ENCODE data around the gene MAGT1.
A peak's percentile ranks its signal among the peaks of the same experiment; 100 is the strongest.

Gene MAGT1

DNA sequence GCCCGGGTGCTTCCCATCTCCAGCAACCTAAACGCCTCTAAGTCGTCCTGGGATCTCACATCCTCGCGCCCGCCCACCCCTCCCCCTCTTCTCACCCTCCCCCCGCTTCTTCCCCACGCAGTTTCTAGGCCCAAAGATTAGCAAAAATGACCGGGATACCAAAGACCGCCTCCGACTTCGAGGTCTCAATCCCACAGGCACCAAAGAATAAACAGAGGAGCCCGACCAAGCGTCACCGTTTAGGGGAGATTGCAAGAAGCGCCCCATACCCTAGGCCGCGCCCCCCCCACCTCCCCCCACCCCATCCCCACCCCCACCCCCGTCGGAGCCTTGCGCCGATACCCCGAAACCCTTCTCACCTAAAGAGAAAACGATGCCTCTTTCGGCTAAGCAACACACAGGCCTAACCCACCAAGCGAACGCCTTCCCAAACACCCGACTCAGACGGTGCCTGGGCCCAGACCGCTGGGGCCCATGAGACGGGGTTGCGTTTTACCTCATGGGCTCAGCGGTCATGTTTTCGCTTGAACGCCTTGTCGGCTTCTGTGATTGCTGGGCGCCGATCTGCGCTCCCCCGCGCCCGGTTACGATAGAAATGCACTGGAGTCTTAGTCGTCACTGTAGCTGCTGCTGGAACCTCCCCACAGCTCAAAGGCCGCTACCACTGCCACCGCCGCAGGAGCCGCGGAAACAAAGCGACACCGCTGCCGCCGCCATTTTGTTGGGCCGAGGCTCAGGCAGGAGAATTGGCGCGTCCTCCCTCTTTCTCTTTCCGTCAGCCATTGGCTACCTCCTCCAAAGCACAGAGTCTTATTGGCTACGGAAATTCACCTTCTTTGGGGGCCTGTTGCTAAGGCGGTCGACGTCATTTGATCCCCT is 109.5 kb downstream of the MAGT1 start, which contains the start of gene ATRX:
ATRX (minus strand) TSS at position 731 of the 879 bp plus-strand sequence; CDS start at position 516, 215 bp downstream.
- DNase-seq: peak; percentile 63 to 82
- intact Hi-C loops (cut with DNase I; ENCODE audit: low total_unique reads): no loop called here
- H3K4me1 ChIP-seq: peaks cover 0 to 9% (median 0%) of the 10 kb centered on the region in 4 donors
- H3K27ac ChIP-seq: peak within 1 kb of the TSS; percentile 81 to 92
- peak within 1 kb of the TSS; percentile 63 to 72 for H3K4me3 ChIP-seq
- no peaks in the 10 kb centered on the region for H3K36me3 ChIP-seq
- no peaks in the 10 kb centered on the region for H3K9me3 ChIP-seq
- no peaks in the 10 kb centered on the region for H3K27me3 ChIP-seq
- TF ChIP-seq, protein P1, sequence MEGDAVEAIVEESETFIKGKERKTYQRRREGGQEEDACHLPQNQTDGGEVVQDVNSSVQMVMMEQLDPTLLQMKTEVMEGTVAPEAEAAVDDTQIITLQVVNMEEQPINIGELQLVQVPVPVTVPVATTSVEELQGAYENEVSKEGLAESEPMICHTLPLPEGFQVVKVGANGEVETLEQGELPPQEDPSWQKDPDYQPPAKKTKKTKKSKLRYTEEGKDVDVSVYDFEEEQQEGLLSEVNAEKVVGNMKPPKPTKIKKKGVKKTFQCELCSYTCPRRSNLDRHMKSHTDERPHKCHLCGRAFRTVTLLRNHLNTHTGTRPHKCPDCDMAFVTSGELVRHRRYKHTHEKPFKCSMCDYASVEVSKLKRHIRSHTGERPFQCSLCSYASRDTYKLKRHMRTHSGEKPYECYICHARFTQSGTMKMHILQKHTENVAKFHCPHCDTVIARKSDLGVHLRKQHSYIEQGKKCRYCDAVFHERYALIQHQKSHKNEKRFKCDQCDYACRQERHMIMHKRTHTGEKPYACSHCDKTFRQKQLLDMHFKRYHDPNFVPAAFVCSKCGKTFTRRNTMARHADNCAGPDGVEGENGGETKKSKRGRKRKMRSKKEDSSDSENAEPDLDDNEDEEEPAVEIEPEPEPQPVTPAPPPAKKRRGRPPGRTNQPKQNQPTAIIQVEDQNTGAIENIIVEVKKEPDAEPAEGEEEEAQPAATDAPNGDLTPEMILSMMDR (IDR thresholded peaks at IDR 0.05): no peak

DNA sequence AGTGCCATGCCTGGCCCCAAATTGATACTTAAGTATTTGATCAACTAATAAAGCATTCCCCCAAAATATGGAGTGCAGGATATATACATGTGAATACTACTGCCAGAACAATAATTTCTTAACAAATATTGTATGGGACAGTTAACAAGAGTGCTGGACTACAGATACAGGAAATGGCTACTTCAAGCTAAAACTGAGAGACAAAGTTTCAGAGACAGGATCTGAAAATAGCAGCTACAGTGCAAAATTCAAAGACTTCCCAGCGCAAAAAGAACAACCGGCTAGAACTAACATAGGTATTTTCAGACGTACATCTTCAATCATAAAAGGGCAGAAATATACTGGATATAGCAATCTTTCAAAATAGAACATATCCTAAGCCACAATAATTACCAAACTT is 115.5 kb downstream of the MAGT1 start:
- H3K9me3 ChIP-seq: no peaks in the 10 kb centered on the region
- peaks cover 0 to 13% (median 0%) of the 10 kb centered on the region in 4 donors for H3K4me1 ChIP-seq
- TF ChIP-seq, protein P1 (IDR thresholded peaks at IDR 0.05): no peak
- no peaks in the 10 kb centered on the region for H3K27me3 ChIP-seq
- H3K27ac ChIP-seq: no peak overlapping the region
- no peak overlapping the region for H3K4me3 ChIP-seq
- no peaks in the 10 kb centered on the region for H3K36me3 ChIP-seq
- DNase-seq: no peak
- intact Hi-C loops (cut with DNase I; ENCODE audit: low total_unique reads): no loop called here

DNA sequence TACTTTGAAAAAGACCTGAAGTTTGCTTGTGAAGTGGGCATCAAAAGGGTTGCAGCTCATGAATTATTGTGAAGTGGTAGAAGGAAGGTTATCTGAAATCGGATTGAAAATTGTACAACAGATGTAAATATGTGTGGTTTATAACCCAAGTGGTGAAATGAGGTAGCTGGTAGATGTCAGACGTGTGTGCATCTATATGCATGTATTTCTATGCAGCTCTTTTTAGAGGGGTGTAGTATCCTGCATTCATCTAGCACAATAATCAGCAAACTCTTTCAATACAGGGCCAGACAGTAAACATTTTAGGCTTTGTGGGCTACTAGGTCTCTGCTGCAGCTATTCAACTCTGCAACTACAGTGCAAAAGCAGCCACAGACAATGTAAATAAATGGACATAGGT is 118.6 kb downstream of the MAGT1 start:
- no peaks in the 10 kb centered on the region for H3K36me3 ChIP-seq
- H3K4me1 ChIP-seq: peaks cover 0 to 4% (median 0%) of the 10 kb centered on the region in 4 donors
- H3K4me3 ChIP-seq: no peak overlapping the region
- DNase-seq: no peak
- intact Hi-C loops (cut with DNase I; ENCODE audit: low total_unique reads): no loop called here
- no peaks in the 10 kb centered on the region for H3K9me3 ChIP-seq
- H3K27me3 ChIP-seq: no peaks in the 10 kb centered on the region
- no peak overlapping the region for H3K27ac ChIP-seq
- TF ChIP-seq, protein P1 (IDR thresholded peaks at IDR 0.05): no peak

Measured in tibial artery (tissue), 4 donors.